ENCODE results near the gene PRKCZ.

PRKCZ gene

GRCh38 chr1:2228694-2229036, 178.5 kb downstream of the PRKCZ start:
- TF ChIP-seq, protein P1, sequence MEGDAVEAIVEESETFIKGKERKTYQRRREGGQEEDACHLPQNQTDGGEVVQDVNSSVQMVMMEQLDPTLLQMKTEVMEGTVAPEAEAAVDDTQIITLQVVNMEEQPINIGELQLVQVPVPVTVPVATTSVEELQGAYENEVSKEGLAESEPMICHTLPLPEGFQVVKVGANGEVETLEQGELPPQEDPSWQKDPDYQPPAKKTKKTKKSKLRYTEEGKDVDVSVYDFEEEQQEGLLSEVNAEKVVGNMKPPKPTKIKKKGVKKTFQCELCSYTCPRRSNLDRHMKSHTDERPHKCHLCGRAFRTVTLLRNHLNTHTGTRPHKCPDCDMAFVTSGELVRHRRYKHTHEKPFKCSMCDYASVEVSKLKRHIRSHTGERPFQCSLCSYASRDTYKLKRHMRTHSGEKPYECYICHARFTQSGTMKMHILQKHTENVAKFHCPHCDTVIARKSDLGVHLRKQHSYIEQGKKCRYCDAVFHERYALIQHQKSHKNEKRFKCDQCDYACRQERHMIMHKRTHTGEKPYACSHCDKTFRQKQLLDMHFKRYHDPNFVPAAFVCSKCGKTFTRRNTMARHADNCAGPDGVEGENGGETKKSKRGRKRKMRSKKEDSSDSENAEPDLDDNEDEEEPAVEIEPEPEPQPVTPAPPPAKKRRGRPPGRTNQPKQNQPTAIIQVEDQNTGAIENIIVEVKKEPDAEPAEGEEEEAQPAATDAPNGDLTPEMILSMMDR (IDR thresholded peaks at IDR 0.05; ENCODE audit: low read depth, low read length), result no peak
- DNase-seq (ENCODE audit: low read depth in 2 of 2), result peak in 1 of 2 donors; percentile 29
- peak overlapping the region; percentile 75 to 89 for H3K4me3 ChIP-seq (replicated peaks in 1 of 2; ENCODE audit: low read depth in 2 of 2, low read length in 2 of 2)

DNA sequence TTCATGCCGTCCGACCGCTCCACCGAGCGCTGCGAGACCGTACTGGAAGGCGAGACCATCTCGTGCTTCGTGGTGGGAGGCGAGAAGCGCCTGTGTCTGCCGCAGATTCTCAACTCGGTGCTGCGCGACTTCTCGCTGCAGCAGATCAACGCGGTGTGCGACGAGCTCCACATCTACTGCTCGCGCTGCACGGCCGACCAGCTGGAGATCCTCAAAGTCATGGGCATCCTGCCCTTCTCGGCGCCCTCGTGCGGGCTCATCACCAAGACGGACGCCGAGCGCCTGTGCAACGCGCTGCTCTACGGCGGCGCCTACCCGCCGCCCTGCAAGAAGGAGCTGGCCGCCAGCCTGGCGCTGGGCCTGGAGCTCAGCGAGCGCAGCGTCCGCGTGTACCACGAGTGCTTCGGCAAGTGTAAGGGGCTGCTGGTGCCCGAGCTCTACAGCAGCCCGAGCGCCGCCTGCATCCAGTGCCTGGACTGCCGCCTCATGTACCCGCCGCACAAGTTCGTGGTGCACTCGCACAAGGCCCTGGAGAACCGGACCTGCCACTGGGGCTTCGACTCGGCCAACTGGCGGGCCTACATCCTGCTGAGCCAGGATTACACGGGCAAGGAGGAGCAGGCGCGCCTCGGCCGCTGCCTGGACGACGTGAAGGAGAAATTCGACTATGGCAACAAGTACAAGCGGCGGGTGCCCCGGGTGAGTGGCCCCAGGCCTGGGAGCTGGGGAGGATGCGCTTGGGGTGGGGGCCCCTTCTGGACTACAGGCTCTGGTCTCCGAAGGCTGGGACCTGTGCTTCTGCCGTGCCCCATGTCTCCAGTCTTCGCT, 179.0 kb downstream of the PRKCZ start:
- TF ChIP-seq, protein P1 (IDR thresholded peaks at IDR 0.05; ENCODE audit: low read depth, low read length), result no peak
- DNase-seq (ENCODE audit: low read depth in 2 of 2), result peak; percentile 63 to 85
- H3K4me3 ChIP-seq (replicated peaks in 1 of 2; ENCODE audit: low read depth in 2 of 2, low read length in 2 of 2), result peak overlapping the region; percentile 75 to 89

DNA sequence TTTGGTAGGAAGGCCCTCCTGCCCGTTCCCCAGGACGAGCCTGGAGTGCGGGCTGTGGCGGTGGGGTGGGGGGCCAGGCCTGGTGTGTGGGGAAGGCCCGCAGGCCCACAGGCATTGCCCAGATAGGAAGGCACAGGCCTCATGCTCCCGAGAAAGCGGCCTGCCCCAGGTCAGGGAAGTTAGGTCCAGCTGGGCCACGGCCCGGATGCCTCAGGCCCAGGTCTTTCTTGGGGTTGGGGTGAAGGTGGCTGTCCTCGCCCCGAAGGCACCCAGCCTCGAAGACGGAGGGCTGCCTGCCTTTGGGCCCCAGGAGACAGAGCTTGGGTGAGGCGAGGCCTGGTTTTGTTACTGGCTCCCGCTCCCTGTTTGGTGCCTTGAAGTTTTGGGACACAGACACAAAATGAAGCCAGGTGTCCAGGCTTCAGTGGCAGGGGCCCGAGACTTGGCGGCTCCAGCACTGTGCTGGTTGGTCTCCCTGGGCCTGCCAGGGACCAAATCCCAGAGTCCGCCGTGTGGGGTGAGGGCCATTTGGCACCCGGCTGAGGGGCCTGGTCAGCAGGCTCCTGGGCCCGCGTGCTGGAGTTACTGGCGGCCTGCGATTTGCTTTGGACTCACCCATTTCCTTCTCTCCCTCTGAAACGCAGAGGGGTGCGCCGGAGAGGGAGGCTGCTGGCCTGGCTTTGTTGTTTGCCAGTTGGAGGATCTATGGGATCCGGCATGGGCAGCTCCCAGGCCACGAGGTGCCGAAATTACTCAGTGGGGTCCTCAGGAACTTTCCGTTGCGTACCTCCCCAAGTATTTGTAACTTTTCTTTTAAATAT, 179.9 kb downstream of the PRKCZ start:
- H3K4me3 ChIP-seq (replicated peaks in 1 of 2; ENCODE audit: low read depth in 2 of 2, low read length in 2 of 2), result peak overlapping the region; percentile 75 to 89
- TF ChIP-seq, protein P1 (IDR thresholded peaks at IDR 0.05; ENCODE audit: low read depth, low read length), result no peak
- DNase-seq (ENCODE audit: low read depth in 2 of 2), result peak; percentile 51 to 61

- peak in 1 of 2 donors; percentile 41 for DNase-seq (ENCODE audit: low read depth in 2 of 2)
Measured at GRCh38 chr1:2230781-2231531, 180.7 kb downstream of the PRKCZ start.

DNA sequence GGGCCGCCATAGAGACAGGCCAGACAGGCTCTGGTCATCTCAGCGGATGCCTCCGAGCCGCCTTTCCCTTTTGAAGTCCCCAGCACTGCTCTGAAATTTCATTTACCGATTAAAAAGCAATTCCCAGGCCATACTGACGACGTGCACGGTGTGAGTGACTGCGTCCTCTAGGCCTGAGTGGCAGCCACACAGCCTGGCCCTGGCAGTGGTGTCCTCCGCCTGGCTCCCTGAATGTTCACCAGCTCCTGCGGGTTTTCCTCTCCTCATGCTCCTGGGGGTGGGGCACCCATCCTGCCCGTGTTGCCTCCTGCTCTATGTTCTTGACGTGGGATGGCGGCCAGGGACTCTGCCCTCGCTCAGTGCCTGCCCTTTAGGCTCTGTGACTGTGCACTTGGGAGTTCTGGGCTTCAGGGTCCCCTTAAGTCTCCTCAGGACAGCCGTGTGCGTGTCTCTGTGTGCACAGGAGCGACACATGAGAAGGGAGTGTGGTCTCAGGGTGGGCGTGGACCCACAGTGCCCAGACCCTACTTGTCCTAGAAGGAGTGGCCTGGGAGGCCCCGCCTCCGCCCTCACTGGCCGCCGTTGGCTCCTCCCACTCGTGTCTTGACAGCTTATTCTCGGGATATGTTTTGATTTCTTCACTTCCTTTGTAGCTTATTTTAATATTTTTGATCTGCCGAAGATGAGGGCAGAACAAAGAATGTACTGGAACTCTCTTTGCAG, 181.5 kb downstream of the PRKCZ start:
- peak overlapping the region; percentile 75 to 89 for H3K4me3 ChIP-seq (replicated peaks in 1 of 2; ENCODE audit: low read depth in 2 of 2, low read length in 2 of 2)
- TF ChIP-seq, protein P1 (IDR thresholded peaks at IDR 0.05; ENCODE audit: low read depth, low read length), result no peak
- DNase-seq (ENCODE audit: low read depth in 2 of 2), result peak; percentile 88 to 92

More at GRCh38 chr1:2230781-2231531, 180.7 kb downstream of the PRKCZ start:
- peak overlapping the region; percentile 75 to 89 for H3K4me3 ChIP-seq (replicated peaks in 1 of 2; ENCODE audit: low read depth in 2 of 2, low read length in 2 of 2)
- TF ChIP-seq, protein P1 (IDR thresholded peaks at IDR 0.05; ENCODE audit: low read depth, low read length), result no peak
